H9 (cell line): ENCODE data around the gene OVOL1. TPM values are rescaled to one million over a fixed set of nuclear protein-coding genes. Genes with fewer than 3 reads are reported as not detected.

ENCODE experiments used
- DNase-seq: peaks from one replicate; pipeline ENCODE4 v3.0.0-alpha.2; 2017
- H2AFZ ChIP-seq: one replicate; pipeline ENCODE4 v1.6.1; 2013; ENCODE audit warnings: mild to moderate bottlenecking, low read length, control low read depth, moderate library complexity
- H2AK5ac ChIP-seq: 2 replicates; pipeline ENCODE4 v1.6.1; 2013; ENCODE audit warnings: low read length, control low read depth, mixed read lengths; ENCODE audit not compliant: insufficient read length
- H2BK120ac ChIP-seq: one replicate; pipeline ENCODE4 v1.6.1; 2013; ENCODE audit warnings: low read depth, mild to moderate bottlenecking, low read length, control low read depth, inconsistent platforms; ENCODE audit not compliant: poor library complexity, severe bottlenecking
- H2BK12ac ChIP-seq: 2 replicates; pipeline ENCODE4 v1.6.1; 2013; ENCODE audit warnings: low read length, control low read depth, mixed read lengths, low read depth; ENCODE audit not compliant: insufficient read length
- H2BK15ac ChIP-seq: 2 replicates; pipeline ENCODE4 v1.6.1; 2013; ENCODE audit warnings: low read depth, low read length, control low read depth
- H2BK20ac ChIP-seq: one replicate; pipeline ENCODE4 v1.6.1; 2013; ENCODE audit warnings: low read depth, mild to moderate bottlenecking, low read length, control low read depth, inconsistent platforms; ENCODE audit not compliant: poor library complexity, severe bottlenecking
- H2BK5ac ChIP-seq: 2 replicates; pipeline ENCODE4 v1.6.1; 2013; ENCODE audit warnings: low read length, control low read depth, mixed read lengths; ENCODE audit not compliant: insufficient read length
- H3K14ac ChIP-seq: 2 replicates; pipeline ENCODE4 v1.6.1; 2013; ENCODE audit warnings: low read length, control low read depth; ENCODE audit not compliant: insufficient read depth
- H3K18ac ChIP-seq: 2 replicates; pipeline ENCODE4 v1.6.1; 2013; ENCODE audit warnings: low read depth, mild to moderate bottlenecking, mixed read lengths, low read length, control low read depth; ENCODE audit not compliant: insufficient read length
- H3K23ac ChIP-seq: 2 replicates; pipeline ENCODE4 v1.6.1; 2013; ENCODE audit warnings: low read length, control low read depth, mixed read lengths, low read depth; ENCODE audit not compliant: insufficient read length
- H3K23me2 ChIP-seq: 2 replicates; pipeline ENCODE4 v1.6.1; 2013; ENCODE audit warnings: low read depth, mild to moderate bottlenecking, mixed read lengths, low read length, control low read depth; ENCODE audit not compliant: insufficient read length, poor library complexity, severe bottlenecking
- H3K27ac ChIP-seq: 2 replicates; pipeline ENCODE4 v1.5.1; 2013; ENCODE audit warnings: low read length, control low read depth, mixed read lengths, low read depth; ENCODE audit not compliant: insufficient read length
- H3K27me3 ChIP-seq: 2 replicates; pipeline ENCODE4 v1.6.1; 2013; ENCODE audit warnings: low read length, control low read depth, inconsistent platforms; ENCODE audit not compliant: insufficient read depth
- H3K4ac ChIP-seq: 2 replicates; pipeline ENCODE4 v1.6.1; 2013; ENCODE audit warnings: low read depth, mild to moderate bottlenecking, control low read depth, inconsistent platforms, low read length, moderate library complexity
- H3K4me1 ChIP-seq: 2 replicates; pipeline ENCODE4 v1.6.1; 2013; ENCODE audit warnings: low read length, control low read depth, inconsistent platforms; ENCODE audit not compliant: insufficient read depth
- H3K4me2 ChIP-seq: 2 replicates; pipeline ENCODE4 v1.6.1; 2013; ENCODE audit warnings: low read length, control low read depth, mixed read lengths; ENCODE audit not compliant: insufficient read length, insufficient read depth
- H3K56ac ChIP-seq: 2 replicates; pipeline ENCODE4 v1.6.1; 2013; ENCODE audit warnings: low read depth, mild to moderate bottlenecking, mixed read lengths, low read length, control low read depth; ENCODE audit not compliant: insufficient read length
- H3K79me1 ChIP-seq: 2 replicates; pipeline ENCODE4 v1.6.1; 2013; ENCODE audit warnings: low read depth, mild to moderate bottlenecking, moderate library complexity, low read length, control low read depth, inconsistent platforms; ENCODE audit not compliant: insufficient read depth, poor library complexity, severe bottlenecking
- H3K79me2 ChIP-seq: 2 replicates; pipeline ENCODE4 v1.6.1; 2013; ENCODE audit warnings: low read length, control low read depth, inconsistent platforms; ENCODE audit not compliant: insufficient read depth
- H3K9ac ChIP-seq: 2 replicates; pipeline ENCODE4 v1.6.1; 2013; ENCODE audit warnings: low read length, control low read depth, mixed read lengths; ENCODE audit not compliant: insufficient read length; ENCODE audit errors: extremely low read depth
- H3K9me3 ChIP-seq: one replicate; pipeline ENCODE4 v1.6.1; 2013; ENCODE audit warnings: low read depth, low read length, inconsistent platforms; ENCODE audit not compliant: control insufficient read depth
- H3T11ph ChIP-seq: one replicate; pipeline ENCODE4 v1.6.1; 2013; ENCODE audit warnings: mild to moderate bottlenecking, low read length, control low read depth, inconsistent platforms
- H4K20me1 ChIP-seq: one replicate; pipeline ENCODE4 v1.6.1; 2013; ENCODE audit not compliant: control insufficient read depth, insufficient read length, insufficient read depth
- H4K5ac ChIP-seq: 2 replicates; pipeline ENCODE4 v1.6.1; 2013; ENCODE audit warnings: low read depth, mild to moderate bottlenecking, mixed read lengths, low read length, control low read depth; ENCODE audit not compliant: insufficient read length
- H4K8ac ChIP-seq: replicated peaks from 2 replicates; pipeline ENCODE4 v1.6.1; 2013; ENCODE audit warnings: low read length, control low read depth, mixed read lengths, low read depth; ENCODE audit not compliant: insufficient read length
- H4K91ac ChIP-seq: 2 replicates; pipeline ENCODE4 v1.6.1; 2013; ENCODE audit warnings: low read depth, mild to moderate bottlenecking, moderate library complexity, mixed read lengths, low read length, control low read depth; ENCODE audit not compliant: insufficient read length
- H3K27ac Mint-ChIP-seq, 3 experiments: 2 replicates in 2 of 3; 3 replicates in 1 of 3; pipeline ENCODE4 v1.8.0; 2020 to 2021; ENCODE audit warnings: mixed read lengths in 3 of 3, mild to moderate bottlenecking in 1 of 3, moderate library complexity in 1 of 3
- H3K27me3 Mint-ChIP-seq: 2 replicates; pipeline ENCODE4 v1.8.0; 2021; ENCODE audit warnings: low read depth, mild to moderate bottlenecking, moderate library complexity, mixed read lengths
- H3K36me3 Mint-ChIP-seq, 3 experiments: 2 replicates in 2 of 3; 3 replicates in 1 of 3; pipeline ENCODE4 v1.8.0; 2020 to 2021; ENCODE audit warnings: low read depth in 3 of 3, mixed read lengths in 3 of 3; ENCODE audit not compliant: insufficient read depth in 1 of 3
- H3K4me1 Mint-ChIP-seq, 2 experiments: 2 replicates each; pipeline ENCODE4 v1.8.0; 2020; ENCODE audit warnings: mixed read lengths in 2 of 2
- H3K4me3 Mint-ChIP-seq, 2 experiments: 2 replicates in 1 of 2; 3 replicates in 1 of 2; pipeline ENCODE4 v1.8.0; 2020 to 2021; ENCODE audit warnings: mild to moderate bottlenecking in 2 of 2, mixed read lengths in 2 of 2, moderate library complexity in 1 of 2
- H3K9me3 Mint-ChIP-seq, 2 experiments: 2 replicates in 1 of 2; 3 replicates in 1 of 2; pipeline ENCODE4 v1.8.0; 2020; ENCODE audit warnings: mild to moderate bottlenecking in 2 of 2, mixed read lengths in 2 of 2, moderate library complexity in 1 of 2
- WGBS: extraction: QIAGEN DNeasy Blood & Tissue Kit; methylation state at CpG from one replicate; pipeline ENCODE4 v1.1.7; 2013; ENCODE audit warnings: missing lambda C conversion rate, low lambda C conversion rate, mixed read lengths; ENCODE audit not compliant: insufficient read length; ENCODE audit errors: extremely low coverage; 5-methylcytosine and 5-hydroxymethylcytosine counted together
- total RNA-seq: library from RNA; stranded (reverse); gene quantifications from 2 replicates; pipeline ENCODE4 v1.2.1, GENCODE V29; 2021
- TF ChIP-seq, protein P1 (sequence below): fragments of 200-600 bp; sonication (generic); conservative IDR thresholded peaks from 3 replicates; pipeline ENCODE4 v1.8.0; 2021; ENCODE audit warnings: antibody characterized with exemption, mild to moderate bottlenecking

Gene OVOL1
- total RNA-seq, 1 experiment from 2014 or later = 5.1 TPM

DNA sequence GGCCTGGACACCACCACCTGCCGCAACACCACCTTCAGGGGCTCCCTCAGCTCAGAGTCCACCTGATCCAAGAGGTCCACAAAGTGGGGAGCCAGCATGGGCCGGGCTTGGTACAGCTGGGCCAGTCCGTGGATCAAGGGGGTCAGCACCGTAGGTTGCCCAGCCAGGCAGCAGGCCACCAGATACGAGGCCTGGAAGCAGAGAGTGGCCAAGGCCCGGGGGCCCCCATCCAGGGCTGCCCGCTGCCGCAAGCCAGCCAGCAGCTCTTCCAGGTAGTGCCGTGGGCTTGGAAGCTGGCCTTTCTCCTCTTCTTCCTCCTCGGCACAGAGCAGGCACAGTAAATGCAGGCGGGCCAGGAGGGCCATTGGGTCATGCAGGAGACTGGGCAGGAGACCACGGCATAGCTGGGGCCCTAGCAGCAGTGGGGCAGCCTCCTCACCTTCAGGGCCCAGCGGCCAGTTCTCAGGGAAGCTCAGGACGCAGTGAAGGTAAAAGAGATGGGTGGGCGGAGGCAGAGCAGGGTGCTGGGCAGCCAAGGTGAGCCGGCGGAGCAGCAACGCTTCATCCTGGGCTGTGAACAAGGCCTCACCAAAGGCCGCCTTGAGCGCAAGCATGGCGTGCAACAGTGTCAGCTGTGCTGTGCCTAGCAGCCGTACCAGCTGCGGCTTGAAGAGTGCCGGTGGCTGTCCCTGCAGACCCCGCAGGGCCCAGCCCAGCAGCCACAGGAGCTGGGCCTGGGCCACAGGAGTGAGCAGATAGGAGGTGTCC, 7.8 kb upstream of the OVOL1 start:
- H3K4me1 Mint-ChIP-seq = peaks cover 6 to 9% of the 10 kb centered on the region in 2 experiments
- DNase-seq = no peak

More for the DNA sequence above, 7.8 kb upstream of the OVOL1 start:
- TF ChIP-seq, protein P1, sequence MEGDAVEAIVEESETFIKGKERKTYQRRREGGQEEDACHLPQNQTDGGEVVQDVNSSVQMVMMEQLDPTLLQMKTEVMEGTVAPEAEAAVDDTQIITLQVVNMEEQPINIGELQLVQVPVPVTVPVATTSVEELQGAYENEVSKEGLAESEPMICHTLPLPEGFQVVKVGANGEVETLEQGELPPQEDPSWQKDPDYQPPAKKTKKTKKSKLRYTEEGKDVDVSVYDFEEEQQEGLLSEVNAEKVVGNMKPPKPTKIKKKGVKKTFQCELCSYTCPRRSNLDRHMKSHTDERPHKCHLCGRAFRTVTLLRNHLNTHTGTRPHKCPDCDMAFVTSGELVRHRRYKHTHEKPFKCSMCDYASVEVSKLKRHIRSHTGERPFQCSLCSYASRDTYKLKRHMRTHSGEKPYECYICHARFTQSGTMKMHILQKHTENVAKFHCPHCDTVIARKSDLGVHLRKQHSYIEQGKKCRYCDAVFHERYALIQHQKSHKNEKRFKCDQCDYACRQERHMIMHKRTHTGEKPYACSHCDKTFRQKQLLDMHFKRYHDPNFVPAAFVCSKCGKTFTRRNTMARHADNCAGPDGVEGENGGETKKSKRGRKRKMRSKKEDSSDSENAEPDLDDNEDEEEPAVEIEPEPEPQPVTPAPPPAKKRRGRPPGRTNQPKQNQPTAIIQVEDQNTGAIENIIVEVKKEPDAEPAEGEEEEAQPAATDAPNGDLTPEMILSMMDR = no peak
- Histone ChIP-seq H3K23ac (no peak overlapping the region), H3K18ac (no peak overlapping the region), H4K20me1 (no peaks in the 10 kb centered on the region), H2BK120ac (no peak overlapping the region), H3K23me2 (peaks cover 10% of the 10 kb centered on the region), H3K4me1 (no peaks in the 10 kb centered on the region), H3K14ac (no peak overlapping the region; the same call in 1 of the 2 replicates), H3K79me1 (no peaks in the 10 kb centered on the region), H2AK5ac (no peak overlapping the region), H2BK20ac (no peak overlapping the region), H2BK5ac (no peak overlapping the region), H3K4me2 (peak overlapping the region; percentile 9), H2AFZ (no peak overlapping the region), H2BK12ac (no peak overlapping the region), H3K27me3 (no peaks in the 10 kb centered on the region), H3K9me3 (no peaks in the 10 kb centered on the region), H3K27ac (no peak overlapping the region), H2BK15ac (no peak overlapping the region), H3K79me2 (no peaks in the 10 kb centered on the region), H4K8ac (no peak overlapping the region), H4K5ac (no peak overlapping the region), H3T11ph (no peak overlapping the region), H3K9ac (no peak overlapping the region), H4K91ac (no peak overlapping the region), H3K4ac (no peak overlapping the region), H3K56ac (no peak overlapping the region)
- peaks cover 24% of the 10 kb centered on the region for H3K27me3 Mint-ChIP-seq
- peaks cover 0 to 18% (median 8%) of the 10 kb centered on the region in 3 experiments; a peak in 4 of 7 replicates for H3K36me3 Mint-ChIP-seq
- H3K4me3 Mint-ChIP-seq = peak overlapping the region; percentile 23 to 80; a peak in 4 of 5 replicates
- no CpG with 5 or more reads among the region's 25 CpGs for WGBS
- peaks cover 0 to 2% of the 10 kb centered on the region in 2 experiments; a peak in 1 of 5 replicates for H3K9me3 Mint-ChIP-seq
- no peak overlapping the region for H3K27ac Mint-ChIP-seq
